Fibroblast of skin of left biceps (primary cell): ENCODE data around the gene CBY2.
A peak's percentile ranks its signal among the peaks of the same experiment; 100 is the strongest.
"Not testable (repeated sequence)": the region's sequence is repeated elsewhere in the genome, so short reads cannot be mapped to it uniquely, and the experiment has no call there.

ENCODE experiments used
- DNase-seq, 2 experiments: peaks; one replicate each; pipeline ENCODE4 v3.0.0-alpha.2; 2013; ENCODE audit warnings: low read depth in 2 of 2

Gene CBY2

GRCh38 chr13:45702088-45702487 lies at the start of gene CBY2:
TSS of gene CBY2 (plus strand) at chr13:45702320. CDS start at chr13:45702391, 71 bp downstream.
- DNase-seq = no peak

- no peak for DNase-seq
Measured at GRCh38 chr13:45654633-45655349, 47.3 kb upstream of the CBY2 start.

- peak in 1 of 2 experiments; percentile 15 for DNase-seq
Measured at GRCh38 chr13:45658586-45659235, 43.4 kb upstream of the CBY2 start.

GRCh38 chr13:45659536-45659935 lies 42.6 kb upstream of the CBY2 start:
- no peak for DNase-seq

GRCh38 chr13:45660458-45660857 lies 41.7 kb upstream of the CBY2 start:
- DNase-seq = not testable (repeated sequence)

GRCh38 chr13:45662162-45662561 lies 40.0 kb upstream of the CBY2 start:
- no peak for DNase-seq

GRCh38 chr13:45662903-45663302 lies 39.2 kb upstream of the CBY2 start:
- not testable (repeated sequence) for DNase-seq

GRCh38 chr13:45669626-45670025 lies 32.5 kb upstream of the CBY2 start:
- DNase-seq = not testable (repeated sequence)

- no peak for DNase-seq
Measured at GRCh38 chr13:45670189-45670885, 31.8 kb upstream of the CBY2 start.

GRCh38 chr13:45674908-45675307 lies 27.2 kb upstream of the CBY2 start:
- DNase-seq = peak; percentile 94 to 96

- no peak for DNase-seq
Measured at GRCh38 chr13:45678282-45678681, 23.8 kb upstream of the CBY2 start.

GRCh38 chr13:45681113-45681512 lies 21.0 kb upstream of the CBY2 start:
- peak; percentile 73 to 77 for DNase-seq

- no peak for DNase-seq
Measured at GRCh38 chr13:45682494-45683008, 19.6 kb upstream of the CBY2 start.

GRCh38 chr13:45683701-45684100 lies 18.4 kb upstream of the CBY2 start:
- DNase-seq = no peak

GRCh38 chr13:45688577-45688976 lies 13.5 kb upstream of the CBY2 start:
- DNase-seq = no peak

GRCh38 chr13:45690636-45691035 lies 11.5 kb upstream of the CBY2 start:
- DNase-seq = no peak

GRCh38 chr13:45691251-45691650 lies 10.9 kb upstream of the CBY2 start:
- no peak for DNase-seq

- no peak for DNase-seq
Measured at GRCh38 chr13:45691667-45692066, 10.5 kb upstream of the CBY2 start.

GRCh38 chr13:45695198-45695730 lies 6.9 kb upstream of the CBY2 start:
- peak in 1 of 2 experiments; percentile 5 for DNase-seq

- no peak for DNase-seq
Measured at GRCh38 chr13:45696610-45697226, 5.4 kb upstream of the CBY2 start.

GRCh38 chr13:45700971-45701900 lies 884 bp upstream of the CBY2 start:
- no peak for DNase-seq
